ENCODE measurements around the gene ACTN2.

Gene ACTN2

DNA sequence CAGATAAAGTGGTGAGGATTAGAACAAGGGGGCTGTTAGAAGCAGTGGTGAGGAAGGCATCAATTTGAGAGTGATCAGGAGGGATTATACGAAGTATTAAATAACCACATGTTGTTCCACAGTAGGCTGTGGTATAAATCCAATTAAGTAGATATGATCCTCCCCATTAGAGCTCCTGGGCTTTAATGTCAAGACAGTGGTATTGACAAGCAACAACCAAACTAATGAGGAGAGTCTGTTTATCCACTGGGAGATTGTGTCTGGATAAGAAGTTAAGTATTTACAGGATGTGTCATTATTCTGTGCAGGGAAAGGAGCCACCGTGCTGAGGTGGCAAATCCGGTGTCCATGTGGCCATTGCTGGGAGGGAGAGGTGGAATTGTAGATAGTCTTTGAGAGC is 5.8 kb downstream of the ACTN2 start:
- DNase-seq = no peak

DNA sequence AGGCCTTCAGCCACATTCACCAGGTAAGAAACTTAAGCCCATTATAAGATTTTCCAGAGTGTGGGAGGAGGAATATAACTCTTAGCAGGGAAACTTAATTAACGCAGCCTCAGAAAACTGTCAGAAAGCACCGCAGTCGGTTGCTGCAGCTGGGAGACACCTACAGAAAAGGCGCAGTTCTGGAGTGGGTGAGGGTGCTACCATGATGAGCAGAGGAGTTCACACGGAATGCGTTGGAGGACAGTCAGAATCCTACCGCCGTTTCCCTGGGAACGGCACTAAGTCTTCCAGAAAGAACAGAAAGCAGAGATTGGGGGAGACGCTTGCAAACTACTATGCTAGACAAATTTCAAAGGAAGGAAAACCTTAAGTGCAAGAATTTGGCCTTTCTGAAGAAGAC is 6.4 kb downstream of the ACTN2 start:
- no peak for DNase-seq

DNA sequence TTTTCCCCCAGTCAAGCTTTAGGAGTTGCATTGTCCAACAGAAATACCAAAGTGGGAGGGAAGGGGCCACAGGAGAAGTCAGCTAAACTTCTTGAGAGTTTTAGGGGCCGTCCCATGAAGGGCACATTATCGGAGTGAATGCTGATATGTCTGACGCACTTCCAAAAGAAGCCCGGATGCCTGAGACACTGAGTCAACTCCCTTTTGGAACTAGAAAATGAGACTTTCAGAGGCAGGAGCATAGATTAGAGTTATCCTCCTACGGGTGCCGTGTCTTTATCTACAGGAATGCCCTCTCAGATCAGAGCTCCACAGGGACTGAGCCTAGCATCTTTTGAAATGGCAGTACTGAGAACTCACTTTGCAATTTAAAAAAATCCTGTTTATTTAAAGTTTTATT is 13.1 kb downstream of the ACTN2 start:
- no peak for DNase-seq

DNA sequence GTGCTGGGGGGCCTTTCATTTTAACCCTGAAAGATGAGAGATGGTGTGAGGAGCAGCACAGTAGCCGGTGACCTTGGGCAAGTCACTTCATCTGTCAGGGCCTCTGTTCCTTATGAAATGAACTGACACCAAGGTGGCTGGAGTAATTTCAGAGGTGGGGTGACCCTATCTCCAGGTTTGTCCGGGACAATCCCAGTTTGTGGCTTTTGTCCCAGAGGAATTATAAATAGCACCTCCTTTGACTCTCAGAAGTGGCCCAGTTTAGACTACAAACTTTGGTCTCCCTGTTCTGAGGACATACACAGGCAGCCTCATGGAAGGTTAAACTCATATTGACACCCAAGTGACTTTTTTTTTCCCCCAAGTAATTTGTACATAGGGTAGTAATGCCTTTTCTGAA is 14.6 kb downstream of the ACTN2 start:
- no peak for DNase-seq

DNA sequence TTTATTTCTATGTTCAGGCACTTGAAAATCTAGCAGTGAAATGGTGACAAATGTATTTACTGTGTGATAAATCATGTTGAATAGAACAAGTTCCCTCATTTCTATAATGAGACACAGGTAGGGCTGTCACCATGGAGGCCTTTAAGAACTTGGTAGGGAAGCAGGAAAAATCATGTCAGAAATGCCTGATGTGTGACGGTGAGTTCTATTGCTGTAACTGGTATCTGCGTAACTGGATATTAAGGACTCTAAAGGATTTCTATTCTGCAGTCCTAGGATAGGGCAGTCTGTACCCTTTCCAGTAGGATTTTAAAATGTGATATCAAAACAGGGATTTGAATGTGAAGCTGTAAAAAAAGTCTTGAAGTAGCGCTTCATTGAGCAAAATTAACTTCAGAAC is 15.5 kb downstream of the ACTN2 start:
- DNase-seq = no peak

DNA sequence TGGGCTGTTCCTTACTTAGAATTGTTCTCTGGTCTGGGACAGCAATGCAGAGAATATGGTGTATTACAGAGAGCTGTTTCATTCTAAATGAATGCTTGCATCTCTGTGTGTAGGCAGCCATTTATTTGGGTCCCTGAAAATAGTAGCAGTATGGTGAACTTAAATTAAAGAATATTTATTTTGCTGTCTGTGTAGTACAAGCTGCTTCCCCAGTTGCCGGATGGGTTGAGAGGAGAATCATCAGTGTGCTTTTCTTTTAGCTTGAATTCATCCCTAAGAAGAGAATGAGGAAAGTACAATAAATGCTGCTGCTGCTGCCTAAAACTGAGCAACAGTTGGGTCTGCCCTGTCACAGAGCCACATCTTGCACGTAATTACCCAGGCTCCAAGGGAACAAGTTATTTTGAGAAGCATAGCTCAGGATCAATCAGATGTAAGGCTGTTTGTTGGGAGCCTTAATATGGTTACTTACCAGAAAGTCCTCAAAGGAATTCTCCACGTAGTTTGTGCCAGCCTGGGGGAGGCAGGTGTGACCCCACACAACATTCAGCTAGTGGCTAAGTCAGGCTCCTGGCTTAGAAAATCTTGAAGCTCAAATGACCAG is 16.6 kb downstream of the ACTN2 start:
- DNase-seq = no peak

DNA sequence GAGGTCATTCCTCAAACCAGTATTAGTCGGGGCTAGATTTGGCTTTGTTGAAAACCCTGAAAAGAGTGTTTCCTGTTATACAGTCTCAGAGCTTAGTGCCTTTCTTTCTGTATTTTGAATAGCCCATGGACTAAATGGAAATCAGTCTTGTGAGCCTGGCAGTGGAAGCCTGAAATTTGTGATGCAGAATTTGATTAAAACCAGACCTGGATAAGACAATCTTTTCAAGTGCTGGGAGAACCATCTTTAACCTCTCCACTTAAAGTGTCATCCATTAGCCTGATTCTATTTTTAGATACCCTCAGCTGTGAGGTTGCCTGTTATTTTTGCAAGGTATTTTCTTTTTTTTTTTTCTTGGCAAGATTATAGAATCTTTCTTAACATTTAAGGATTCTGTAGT is 19.5 kb downstream of the ACTN2 start:
- no peak for DNase-seq

DNA sequence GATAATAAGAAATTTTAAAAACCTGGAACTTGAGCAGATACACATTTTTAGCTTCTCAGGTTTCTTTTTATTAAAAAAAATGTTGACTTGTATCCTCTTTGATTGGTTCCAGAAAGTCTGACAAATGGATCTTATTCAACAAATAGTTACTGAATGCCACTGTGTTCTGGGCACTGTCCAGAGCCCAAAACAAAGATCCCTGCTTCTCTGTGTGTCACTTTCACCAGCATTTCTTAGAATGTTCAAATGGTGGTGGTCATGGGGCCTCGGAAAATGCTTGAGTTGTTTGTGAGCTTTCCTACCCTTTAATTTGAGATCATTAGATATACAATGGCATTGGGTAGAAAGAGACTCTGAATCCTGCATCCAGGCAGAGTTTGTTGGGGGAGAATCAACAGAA is 19.9 kb downstream of the ACTN2 start:
- no peak for DNase-seq

DNA sequence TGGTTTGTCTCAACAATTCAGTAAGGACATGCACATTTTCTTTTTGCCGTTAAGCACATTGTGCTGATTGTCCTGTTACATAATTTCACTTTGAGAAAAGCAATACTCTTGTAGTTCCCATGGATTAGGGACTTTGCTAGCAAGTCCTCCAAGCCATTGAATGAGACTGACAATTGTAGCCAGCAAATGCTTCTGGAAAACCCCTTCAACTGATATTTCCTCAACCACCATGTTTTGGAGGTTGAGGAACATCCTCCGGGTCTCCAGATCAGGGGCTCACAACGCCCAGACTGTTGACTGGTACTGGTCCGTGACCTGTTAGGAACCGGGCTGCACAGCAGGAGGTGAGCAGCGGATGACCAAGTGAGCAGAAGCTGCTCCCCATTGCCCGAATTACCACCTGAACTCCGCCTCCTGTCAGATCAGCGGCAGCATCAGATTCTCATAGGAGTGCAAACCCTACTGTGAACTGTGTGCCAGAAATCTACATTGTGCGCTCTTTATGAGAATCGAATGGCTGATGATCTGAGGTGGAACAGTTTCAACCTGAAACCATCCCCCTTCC is 24.1 kb downstream of the ACTN2 start:
- no peak for DNase-seq

DNA sequence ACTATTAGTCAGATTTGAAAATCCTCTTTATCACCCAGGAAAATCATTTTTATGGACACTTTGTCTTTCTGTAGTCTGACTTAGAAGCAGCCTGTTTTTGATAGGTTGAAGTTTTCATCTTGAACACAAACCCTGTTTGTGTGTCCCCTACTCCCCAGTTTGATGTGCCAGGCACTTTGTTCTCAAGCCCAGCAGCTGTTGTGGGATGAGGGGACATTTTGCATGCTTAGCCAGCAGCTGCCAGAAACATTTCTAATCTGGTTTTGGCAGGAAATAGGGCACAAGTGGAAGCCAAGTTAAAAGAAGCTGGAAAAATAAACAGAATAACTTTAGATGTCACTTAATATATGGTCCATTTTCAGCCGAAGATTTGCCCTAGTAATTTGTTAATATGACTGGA is 29.9 kb downstream of the ACTN2 start:
- no peak for DNase-seq

DNA sequence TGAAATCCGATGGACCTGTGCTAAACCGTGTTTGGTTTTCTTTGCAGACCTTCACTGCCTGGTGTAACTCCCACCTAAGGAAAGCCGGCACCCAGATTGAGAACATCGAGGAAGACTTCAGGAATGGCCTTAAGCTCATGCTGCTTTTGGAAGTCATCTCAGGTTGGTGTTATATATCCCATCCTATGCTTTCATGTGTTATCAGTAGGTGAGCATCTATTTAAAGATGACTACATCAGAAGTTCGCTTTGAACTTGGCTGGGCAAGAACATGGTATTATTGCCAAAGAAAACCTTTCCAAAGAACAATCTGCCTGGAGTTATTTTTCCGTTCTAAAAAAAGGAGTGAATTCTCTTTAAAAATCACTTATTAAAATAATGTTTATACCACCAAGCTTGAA is 31.5 kb downstream of the ACTN2 start:
- DNase-seq = no peak

DNA sequence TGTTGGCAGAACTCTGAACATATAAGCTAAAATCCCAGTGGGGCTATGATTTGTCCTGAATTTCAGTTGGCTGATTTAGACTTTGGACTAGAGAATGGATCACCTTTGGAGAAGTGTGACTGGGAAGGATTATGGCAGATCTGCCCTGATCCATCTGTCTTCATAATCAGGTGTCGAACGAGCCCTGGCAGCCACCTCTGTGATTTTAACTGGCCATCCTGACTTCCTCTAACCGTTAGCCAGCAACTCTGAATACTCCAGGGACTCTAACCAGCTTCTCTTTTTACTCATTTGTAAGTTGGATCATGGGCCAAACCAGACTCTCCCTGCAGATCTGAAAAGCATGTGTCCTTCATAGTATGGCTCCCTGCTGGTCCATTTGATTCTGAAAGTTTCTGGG is 32.0 kb downstream of the ACTN2 start:
- no peak for DNase-seq

DNA sequence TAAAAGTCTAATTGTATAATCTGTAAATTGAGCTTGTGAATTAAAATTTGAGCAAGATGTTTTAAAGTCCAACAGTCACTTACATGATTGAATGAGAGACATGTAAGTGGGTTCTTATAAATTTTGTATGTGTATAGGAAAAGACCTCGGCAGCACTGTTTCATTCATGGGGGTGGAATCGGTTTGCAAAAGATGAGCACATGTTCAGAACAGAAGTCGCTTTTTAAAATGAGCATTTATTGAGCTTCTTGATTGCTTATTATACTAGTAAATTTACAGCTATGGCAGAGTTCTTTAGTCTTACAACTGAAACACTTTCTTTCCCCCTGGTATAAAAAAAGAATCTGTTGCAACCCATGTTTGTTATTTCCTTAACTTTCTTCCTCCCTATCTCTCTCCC is 33.9 kb downstream of the ACTN2 start:
- no peak for DNase-seq

DNA sequence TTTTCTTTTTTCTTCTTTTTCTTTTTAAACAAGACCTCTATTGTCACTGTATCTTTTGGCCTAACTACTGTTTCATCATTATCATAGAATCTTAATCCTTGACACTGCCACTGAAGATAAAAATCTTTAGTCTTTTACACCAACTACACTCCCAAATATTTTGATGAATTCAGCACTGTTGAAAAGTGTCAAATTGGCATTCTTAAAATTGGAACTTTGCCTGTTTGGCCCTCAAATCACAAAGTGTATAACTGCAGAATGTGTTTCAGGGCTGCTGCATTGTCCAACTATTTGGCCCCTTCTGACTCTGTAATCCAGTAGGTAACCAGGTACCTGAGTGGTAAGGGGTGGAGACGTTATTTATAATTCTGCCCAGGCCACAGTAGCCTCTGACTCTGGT is 34.3 kb downstream of the ACTN2 start:
- DNase-seq = no peak

DNA sequence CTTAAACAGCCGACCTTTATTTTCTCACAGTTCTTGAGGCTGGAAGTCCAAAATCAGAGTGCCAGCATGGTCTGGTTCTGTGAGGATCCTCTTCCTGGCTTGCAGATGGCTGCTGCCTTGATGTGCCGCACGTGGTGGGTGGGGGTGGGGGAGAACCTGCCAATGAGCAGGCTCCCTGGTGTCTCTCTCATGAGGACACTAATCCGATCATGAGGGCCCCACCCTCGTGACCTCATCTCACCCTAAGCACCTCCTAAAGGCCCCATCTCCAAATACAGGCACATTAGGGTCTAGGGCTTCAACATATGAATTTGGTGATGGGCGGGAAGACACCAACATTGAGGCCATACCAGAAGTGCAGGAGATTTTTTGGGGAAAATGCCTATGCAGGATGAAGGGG is 37.8 kb downstream of the ACTN2 start:
- DNase-seq = no peak

DNA sequence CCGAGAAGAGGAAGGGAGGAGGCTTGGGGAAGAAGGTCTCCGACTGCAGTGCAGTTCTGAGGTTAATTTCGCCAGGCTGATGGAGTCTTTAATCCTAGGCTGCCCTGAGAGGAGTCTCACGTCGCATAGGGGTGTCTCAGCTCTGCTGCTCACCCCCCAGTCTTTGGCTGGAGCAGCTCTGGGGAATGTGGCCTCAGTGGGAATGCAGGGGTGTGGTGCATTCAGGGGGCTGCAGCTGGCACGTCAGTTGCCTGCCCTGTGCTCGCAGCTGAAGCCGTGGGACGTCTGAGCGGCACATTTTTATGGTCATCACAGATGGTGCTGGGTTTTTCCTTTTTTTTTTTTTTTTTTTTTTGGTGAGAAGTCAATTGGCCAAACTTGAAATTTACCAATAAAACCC is 38.2 kb downstream of the ACTN2 start:
- no peak for DNase-seq

DNA sequence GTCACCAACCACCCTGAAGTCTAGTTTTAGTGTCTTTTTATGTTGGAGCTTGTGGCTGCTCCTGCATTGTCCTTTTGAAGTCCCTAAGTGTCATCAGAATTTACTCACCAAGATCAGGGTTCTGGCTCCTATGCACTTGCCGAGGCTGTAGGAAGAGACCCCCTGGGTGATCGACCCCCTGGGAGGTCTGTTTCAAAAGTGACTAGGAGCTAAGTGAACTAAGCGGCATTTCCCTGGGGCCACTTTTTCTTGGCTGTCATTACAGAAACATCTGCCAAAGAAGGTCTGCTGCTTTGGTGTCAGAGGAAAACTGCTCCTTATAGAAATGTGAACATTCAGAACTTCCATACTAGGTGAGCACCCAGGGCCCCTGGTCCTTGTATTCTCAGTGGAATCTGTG is 39.4 kb downstream of the ACTN2 start:
- DNase-seq = no peak

DNA sequence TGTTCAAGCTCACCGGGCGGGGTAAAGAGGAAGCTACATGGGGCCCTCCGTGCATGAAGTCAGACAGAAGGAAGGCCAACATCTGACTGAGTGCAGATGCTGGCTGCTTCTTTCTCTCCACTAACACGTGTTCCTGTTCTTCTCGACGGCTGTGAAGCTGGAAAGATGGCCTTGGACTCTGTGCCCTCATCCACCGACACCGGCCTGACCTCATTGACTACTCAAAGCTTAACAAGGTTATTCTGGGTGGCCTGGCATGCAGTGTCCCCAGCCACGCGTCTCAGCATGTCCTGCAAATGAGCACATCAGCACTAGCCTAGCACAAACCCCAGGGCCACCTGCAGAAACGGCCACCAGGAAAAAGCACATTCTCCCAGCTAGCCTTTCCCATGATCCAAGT is 41.2 kb downstream of the ACTN2 start:
- DNase-seq = no peak

DNA sequence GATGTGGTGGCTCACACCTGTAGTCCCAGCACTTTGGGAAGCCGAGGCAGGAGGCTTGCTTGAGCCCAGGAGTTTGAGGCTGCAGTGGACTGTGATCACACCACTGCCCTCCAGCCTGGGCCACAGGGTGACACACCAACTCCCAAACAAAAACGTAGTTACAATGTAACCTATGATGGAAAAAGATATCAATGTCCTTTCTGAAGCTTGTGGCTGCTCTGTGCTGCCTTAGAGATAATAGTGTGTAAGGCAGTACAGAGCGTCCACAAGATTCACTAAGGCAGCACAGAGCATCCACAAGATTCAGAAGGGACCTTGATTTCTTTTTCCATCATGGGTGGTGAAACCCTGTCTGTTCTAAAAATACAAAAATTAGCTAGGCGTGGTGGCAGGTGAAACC is 42.5 kb downstream of the ACTN2 start:
- DNase-seq = no peak

DNA sequence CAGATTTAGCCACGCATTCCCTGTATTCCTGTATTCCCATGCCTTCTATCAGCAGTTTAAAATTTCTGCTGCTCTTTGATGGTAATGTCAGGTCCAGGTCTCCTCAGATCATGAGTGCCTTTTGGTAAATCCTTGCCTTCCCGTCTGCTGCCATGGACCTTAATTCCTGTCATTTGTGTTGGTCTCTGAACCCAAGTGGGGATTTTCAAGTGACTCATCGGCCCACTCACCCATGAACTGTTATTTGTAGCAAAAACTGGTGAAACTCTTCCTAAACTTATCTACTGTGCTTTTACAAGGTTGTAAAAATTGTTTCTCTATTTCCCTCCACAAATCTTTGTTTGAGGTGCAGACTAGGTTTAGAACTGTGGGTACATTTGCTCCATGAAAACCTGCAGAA is 47.4 kb downstream of the ACTN2 start:
- no peak for DNase-seq

DNA sequence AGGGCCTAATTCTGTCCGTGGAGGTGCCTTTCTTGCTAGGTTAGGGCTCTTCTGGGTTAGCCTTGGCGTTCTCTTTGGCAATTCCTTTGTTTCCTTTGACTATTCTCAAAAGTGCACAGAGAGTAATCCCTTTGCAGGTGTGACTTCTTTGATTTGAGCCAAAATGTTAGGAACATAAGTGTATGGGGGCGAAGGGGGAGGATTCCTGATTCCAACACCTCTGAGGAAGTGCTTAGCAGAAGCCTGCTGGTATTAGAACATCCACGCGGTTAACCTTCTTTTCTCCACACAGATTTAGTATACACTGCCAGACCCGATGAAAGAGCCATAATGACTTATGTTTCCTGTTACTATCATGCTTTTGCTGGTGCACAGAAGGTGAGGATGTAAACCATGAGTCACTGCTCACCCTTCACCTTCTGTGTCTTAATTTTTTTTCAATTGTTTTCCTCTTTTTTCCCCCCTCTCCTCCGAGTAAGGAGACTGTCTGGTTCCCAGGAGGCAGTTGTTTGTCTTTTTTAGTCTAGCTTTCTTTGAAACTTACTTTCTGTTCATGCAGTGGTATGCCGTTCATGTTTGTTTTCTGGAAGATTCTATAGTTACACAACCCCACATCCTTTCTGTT is 48.0 kb downstream of the ACTN2 start:
- no peak for DNase-seq

DNA sequence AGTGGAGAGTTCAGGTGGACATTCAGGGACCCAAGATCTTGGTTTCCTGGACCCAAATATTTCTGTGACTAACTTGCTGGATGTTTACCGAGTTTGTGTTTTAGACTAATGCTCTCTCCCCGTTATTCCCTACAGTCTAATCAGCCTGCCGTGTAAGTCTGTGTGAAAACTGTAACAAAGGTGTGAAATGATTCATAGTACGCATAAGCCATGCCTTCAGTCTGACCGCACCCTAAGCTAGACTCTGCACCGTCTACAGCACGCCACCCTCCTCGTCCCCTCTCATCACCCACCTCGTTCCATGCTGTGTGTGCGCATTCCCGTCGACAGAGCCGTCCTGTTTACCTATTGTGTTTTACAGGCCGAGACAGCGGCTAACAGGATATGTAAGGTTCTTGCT is 50.5 kb downstream of the ACTN2 start:
- DNase-seq = no peak

DNA sequence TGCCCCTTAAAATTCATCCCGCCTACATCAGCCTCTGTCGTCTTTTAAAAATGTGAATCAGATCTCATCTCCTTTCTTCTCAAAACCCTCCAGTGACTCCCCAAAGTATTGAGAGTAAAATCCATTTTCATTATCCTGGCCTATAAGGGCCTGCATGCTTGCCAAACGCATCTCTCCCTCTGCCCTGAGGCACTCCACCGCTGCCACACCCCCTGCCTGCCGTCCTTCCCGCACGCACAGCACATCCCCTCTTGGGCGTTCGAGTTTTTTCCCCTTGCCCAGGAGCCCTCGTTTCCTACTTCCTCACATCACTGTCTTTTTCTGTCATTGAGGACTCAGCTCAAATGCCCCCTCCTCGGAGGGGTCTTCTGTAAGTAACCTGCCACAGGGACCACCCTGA is 55.5 kb downstream of the ACTN2 start:
- no peak for DNase-seq

DNA sequence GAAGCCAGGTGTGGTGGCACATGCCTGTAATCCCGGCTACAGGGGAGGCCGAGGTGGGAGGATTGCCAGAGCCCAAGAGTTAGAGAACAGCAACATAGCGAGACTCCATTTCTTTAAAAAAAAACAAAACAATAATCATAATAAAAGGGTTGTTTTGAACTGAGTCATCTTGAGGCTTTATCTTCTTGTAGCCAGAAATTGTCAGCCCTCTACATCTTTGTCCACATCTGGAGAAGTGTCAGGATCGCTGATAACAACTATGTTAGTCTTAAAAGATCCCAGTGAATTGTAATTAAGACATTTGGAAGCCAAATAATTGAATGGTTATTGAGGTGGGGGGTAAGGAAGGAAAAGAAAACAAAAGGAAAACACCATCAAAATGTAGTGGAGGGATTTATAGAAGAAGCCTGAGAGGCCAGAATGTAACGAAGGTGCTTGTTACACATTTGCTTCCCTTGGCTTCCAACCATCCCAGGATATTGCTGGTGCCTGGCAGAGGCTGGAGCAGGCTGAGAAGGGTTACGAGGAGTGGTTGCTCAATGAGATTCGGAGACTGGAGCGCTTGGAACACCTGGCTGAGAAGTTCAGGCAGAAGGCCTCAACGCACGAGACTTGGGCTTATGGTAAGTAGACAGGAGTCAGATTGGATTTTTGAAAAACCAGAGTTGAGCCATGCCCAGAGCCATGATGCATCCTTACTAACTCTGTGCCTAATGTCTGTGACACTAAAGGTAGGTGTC is 56.3 kb downstream of the ACTN2 start:
- no peak for DNase-seq

DNA sequence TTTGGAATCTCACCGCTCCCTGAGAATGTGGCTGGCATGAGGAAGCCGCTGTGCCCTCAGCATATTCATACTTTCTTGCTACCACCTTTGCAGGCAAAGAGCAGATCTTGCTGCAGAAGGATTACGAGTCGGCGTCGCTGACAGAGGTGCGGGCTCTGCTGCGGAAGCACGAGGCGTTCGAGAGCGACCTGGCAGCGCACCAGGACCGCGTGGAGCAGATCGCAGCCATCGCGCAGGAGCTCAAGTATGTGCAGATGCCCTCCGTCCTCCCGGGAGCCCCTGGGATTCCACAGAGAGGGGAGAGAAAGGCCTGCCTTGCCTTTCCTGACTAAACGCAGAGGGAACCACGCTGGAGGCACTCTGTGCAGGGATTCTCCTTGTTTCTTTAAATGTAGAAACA is 58.2 kb downstream of the ACTN2 start:
- no peak for DNase-seq

Measured in NCI-H2029 (cell line).